ENCODE results near the gene UBE3D. TPM values are rescaled to one million over a fixed set of nuclear protein-coding genes. Genes with fewer than 3 reads are reported as not detected.
"Not testable (repeated sequence)": the region's sequence is repeated elsewhere in the genome, so short reads cannot be mapped to it uniquely, and the experiment has no call there.

Gene UBE3D
- total RNA-seq, 4 donors from 2014 or later: 0.82 to 4.6 (median 3.2) TPM

GRCh38 chr6:83031689-83032088, 34.0 kb downstream of the UBE3D start:
- H3K4me1 ChIP-seq: no peaks in the 10 kb centered on the region
- H3K36me3 ChIP-seq: peaks cover 0 to 22% of the 10 kb centered on the region in 2 donors
- intact Hi-C loops (cut with DNase I; ENCODE audit: low total_unique reads) (no loop called here), in situ Hi-C loops (cut with MboI; ENCODE audit: low sequenced_read_pairs in 4 of 4) (no loop called here)
- no peaks in the 10 kb centered on the region for H3K27me3 ChIP-seq
- no peak overlapping the region for H3K4me3 ChIP-seq
- TF ChIP-seq POLR2A (IDR thresholded peaks at IDR 0.05): no peak
- no peak for TF ChIP-seq CTCF (IDR thresholded peaks at IDR 0.05 in 4 of 5, conservative IDR thresholded peaks at IDR 0.05 in 1 of 5)
- H3K27ac ChIP-seq: no peak overlapping the region
- ATAC-seq (no peak), DNase-seq (no peak)
- H3K9me3 ChIP-seq: no peaks in the 10 kb centered on the region

GRCh38 chr6:83019741-83020140, 45.9 kb downstream of the UBE3D start:
- in situ Hi-C loops (cut with MboI; ENCODE audit: low sequenced_read_pairs in 4 of 4) (no loop called here), intact Hi-C loops (cut with DNase I; ENCODE audit: low total_unique reads) (no loop called here)
- Histone ChIP-seq H3K4me3 (no peak overlapping the region), H3K36me3 (peaks cover 0 to 37% of the 10 kb centered on the region in 2 donors), H3K27me3 (no peaks in the 10 kb centered on the region), H3K4me1 (no peaks in the 10 kb centered on the region), H3K9me3 (no peaks in the 10 kb centered on the region), H3K27ac (no peak overlapping the region)
- DNase-seq (no peak), ATAC-seq (no peak)
- TF ChIP-seq POLR2A (IDR thresholded peaks at IDR 0.05) (no peak), CTCF (IDR thresholded peaks at IDR 0.05 in 4 of 5, conservative IDR thresholded peaks at IDR 0.05 in 1 of 5) (no peak)

- H3K4me3 ChIP-seq; in situ Hi-C loops (cut with MboI; ENCODE audit: low sequenced_read_pairs in 4 of 4); H3K4me1 ChIP-seq; H3K36me3 ChIP-seq; intact Hi-C loops (cut with DNase I; ENCODE audit: low total_unique reads); H3K9me3 ChIP-seq; ATAC-seq; DNase-seq; H3K27ac ChIP-seq; H3K27me3 ChIP-seq: not testable (repeated sequence)
Measured at GRCh38 chr6:83011131-83011530, 54.5 kb downstream of the UBE3D start.

- no peak overlapping the region for H3K27ac ChIP-seq
- DNase-seq: no peak
- H3K4me1 ChIP-seq: no peaks in the 10 kb centered on the region
- H3K27me3 ChIP-seq: no peaks in the 10 kb centered on the region
- intact Hi-C loops (cut with DNase I; ENCODE audit: low total_unique reads): no loop called here
- ATAC-seq: no peak
- H3K36me3 ChIP-seq: no peaks in the 10 kb centered on the region
- in situ Hi-C loops (cut with MboI; ENCODE audit: low sequenced_read_pairs in 4 of 4): no loop called here
- no peak overlapping the region for H3K4me3 ChIP-seq
- no peak for TF ChIP-seq POLR2A (IDR thresholded peaks at IDR 0.05)
- no peaks in the 10 kb centered on the region for H3K9me3 ChIP-seq
Measured at GRCh38 chr6:83008626-83009025, 57.0 kb downstream of the UBE3D start.

- intact Hi-C loops (cut with DNase I; ENCODE audit: low total_unique reads) (no loop called here), in situ Hi-C loops (cut with MboI; ENCODE audit: low sequenced_read_pairs in 4 of 4) (no loop called here)
- Histone ChIP-seq H3K4me1 (no peaks in the 10 kb centered on the region), H3K27ac (no peak overlapping the region), H3K9me3 (no peaks in the 10 kb centered on the region), H3K4me3 (no peak overlapping the region), H3K36me3 (no peaks in the 10 kb centered on the region), H3K27me3 (no peaks in the 10 kb centered on the region)
- ATAC-seq (no peak), DNase-seq (no peak)
- TF ChIP-seq POLR2A (IDR thresholded peaks at IDR 0.05) (no peak), CTCF (IDR thresholded peaks at IDR 0.05 in 4 of 5, conservative IDR thresholded peaks at IDR 0.05 in 1 of 5) (no peak)
Measured at GRCh38 chr6:83006270-83006905, 59.3 kb downstream of the UBE3D start.

- Histone ChIP-seq H3K27me3 (no peaks in the 10 kb centered on the region), H3K27ac (no peak overlapping the region), H3K36me3 (no peaks in the 10 kb centered on the region), H3K9me3 (no peaks in the 10 kb centered on the region), H3K4me1 (no peaks in the 10 kb centered on the region), H3K4me3 (no peak overlapping the region)
- no peak for DNase-seq
- in situ Hi-C loops (cut with MboI; ENCODE audit: low sequenced_read_pairs in 4 of 4) (no loop called here), intact Hi-C loops (cut with DNase I; ENCODE audit: low total_unique reads) (no loop called here)
- TF ChIP-seq POLR2A (IDR thresholded peaks at IDR 0.05) (no peak), CTCF (IDR thresholded peaks at IDR 0.05 in 4 of 5, conservative IDR thresholded peaks at IDR 0.05 in 1 of 5) (no peak)
- ATAC-seq: no peak
Measured at GRCh38 chr6:82996156-82996555, 69.5 kb downstream of the UBE3D start.
